Measurements from ENCODE around the gene BSPRY.
"Not testable (repeated sequence)": the region's sequence is repeated elsewhere in the genome, so short reads cannot be mapped to it uniquely, and the experiment has no call there.

The BSPRY gene

DNA sequence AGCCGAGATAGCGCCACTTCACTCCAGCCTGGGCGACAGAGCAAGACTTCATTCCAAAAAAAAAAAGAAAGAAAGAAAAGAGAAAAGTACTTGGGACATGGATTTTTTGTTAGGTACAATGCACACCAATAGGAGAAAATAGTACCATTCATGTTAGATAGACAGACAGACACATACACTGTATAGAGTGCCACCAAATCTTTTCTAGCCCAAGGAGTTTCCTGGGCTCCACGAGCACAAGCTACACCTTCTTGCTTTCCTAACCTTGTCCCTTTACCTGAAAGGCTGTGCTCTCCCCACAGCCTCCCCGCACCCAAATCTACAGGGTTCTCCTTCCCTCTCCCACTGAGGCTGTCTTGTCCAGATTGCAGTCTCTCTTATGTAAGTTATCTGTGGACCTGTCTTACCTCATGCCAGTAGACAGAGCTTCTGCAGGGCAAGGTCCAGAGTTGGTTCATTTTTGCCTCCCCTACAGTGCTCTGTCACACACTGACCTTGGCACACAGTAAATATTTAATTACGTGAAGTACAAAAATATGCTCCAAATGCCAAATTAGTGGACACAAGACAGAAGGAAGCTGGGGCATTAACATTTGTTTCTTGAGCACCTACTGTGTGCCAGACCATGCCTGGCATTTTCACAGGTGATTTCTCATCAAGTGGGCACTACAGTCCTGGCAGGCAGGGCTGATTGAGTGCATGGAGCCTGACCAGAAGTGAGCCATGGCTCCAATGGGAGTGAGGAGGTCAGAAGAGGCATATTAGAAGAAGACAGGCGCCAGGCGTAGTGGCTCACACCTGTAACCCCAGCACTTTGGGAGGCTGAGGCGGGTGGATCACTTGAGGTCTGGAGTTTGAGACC is 45.9 kb downstream of the BSPRY start:
- H3K4me3 ChIP-seq (ENCODE audit: low read length): no peak overlapping the region
- TF ChIP-seq, protein P1, sequence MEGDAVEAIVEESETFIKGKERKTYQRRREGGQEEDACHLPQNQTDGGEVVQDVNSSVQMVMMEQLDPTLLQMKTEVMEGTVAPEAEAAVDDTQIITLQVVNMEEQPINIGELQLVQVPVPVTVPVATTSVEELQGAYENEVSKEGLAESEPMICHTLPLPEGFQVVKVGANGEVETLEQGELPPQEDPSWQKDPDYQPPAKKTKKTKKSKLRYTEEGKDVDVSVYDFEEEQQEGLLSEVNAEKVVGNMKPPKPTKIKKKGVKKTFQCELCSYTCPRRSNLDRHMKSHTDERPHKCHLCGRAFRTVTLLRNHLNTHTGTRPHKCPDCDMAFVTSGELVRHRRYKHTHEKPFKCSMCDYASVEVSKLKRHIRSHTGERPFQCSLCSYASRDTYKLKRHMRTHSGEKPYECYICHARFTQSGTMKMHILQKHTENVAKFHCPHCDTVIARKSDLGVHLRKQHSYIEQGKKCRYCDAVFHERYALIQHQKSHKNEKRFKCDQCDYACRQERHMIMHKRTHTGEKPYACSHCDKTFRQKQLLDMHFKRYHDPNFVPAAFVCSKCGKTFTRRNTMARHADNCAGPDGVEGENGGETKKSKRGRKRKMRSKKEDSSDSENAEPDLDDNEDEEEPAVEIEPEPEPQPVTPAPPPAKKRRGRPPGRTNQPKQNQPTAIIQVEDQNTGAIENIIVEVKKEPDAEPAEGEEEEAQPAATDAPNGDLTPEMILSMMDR (conservative IDR thresholded peaks at IDR 0.05; ENCODE audit: low read depth, low read length): no peak

DNA sequence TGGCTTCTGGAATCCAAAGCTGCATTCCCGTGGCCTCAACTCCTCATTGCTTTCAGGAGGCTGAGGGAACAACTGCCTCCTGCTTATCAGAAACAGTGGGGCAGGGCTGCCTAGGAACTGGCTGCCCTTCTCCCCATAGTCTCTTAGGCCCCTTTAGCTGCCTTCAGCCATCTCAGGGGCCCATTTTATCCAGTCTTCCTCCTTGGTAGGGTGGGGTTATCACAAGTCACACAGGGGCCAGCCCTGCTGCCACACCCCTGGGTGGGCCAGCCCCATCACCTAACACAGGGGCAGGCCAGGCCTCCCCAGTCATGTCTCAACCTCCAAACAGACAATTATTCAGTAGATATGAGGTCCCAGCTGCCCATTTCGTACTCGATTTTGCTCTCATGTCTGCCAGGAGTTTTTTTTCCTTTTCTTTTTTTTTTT is 47.9 kb downstream of the BSPRY start:
- no peak for DNase-seq (ENCODE audit: low read depth)
- TF ChIP-seq, protein P1 (conservative IDR thresholded peaks at IDR 0.05; ENCODE audit: low read depth, low read length): no peak
- H3K4me3 ChIP-seq (ENCODE audit: low read length): no peak overlapping the region

More for the DNA sequence above, 45.9 kb downstream of the BSPRY start:
- no peak for DNase-seq (ENCODE audit: low read depth)

DNA sequence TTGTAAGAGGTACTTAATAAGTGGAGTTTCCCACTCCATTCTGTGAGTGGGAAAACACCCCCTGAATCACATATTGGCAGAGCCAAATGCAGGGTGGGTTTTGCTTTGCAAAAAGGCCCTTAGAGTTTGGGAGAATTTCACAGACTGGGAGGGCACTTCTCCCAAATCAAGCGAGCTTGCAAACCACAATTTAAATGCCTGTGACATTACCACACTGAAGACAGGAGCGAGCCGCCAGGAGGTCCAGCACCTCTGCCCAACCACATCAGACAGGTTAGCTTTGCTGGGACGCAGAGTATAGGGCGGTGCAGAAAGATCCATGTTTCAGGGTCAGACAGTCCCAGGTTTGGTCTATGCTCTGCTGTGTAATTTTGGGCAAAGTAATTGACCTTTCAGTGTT is 49.5 kb downstream of the BSPRY start:
- H3K4me3 ChIP-seq (ENCODE audit: low read length): no peak overlapping the region
- TF ChIP-seq, protein P1 (conservative IDR thresholded peaks at IDR 0.05; ENCODE audit: low read depth, low read length): no peak
- DNase-seq (ENCODE audit: low read depth): no peak

DNA sequence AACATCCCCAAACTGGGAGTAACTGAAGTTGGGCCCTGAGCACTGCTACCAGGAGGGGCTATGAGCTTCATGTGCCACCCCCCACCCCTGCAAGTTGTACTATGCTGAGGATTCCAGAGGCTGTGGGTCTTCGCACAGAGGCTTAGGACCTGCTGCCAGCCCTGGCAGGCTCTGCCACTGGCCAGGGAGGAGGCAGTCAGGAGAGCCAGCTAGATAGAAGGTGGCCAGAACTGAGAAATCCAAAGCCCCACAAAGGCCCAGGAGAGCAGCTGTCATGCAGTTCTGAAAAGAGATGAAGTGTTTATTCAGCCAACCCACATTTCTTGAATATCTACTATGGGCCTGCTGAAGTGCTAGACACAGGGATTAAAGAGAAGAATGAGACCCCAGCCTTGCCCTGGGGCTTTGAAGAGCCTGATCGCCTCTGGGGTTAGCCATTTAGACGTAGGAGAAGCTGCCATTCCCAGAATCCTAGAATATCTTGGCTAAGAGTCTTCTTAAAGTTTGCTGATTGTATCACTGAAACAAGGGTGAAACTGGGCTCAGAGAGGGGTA is 50.4 kb downstream of the BSPRY start:
- DNase-seq (ENCODE audit: low read depth): no peak
- no peak overlapping the region for H3K4me3 ChIP-seq (ENCODE audit: low read length)
- TF ChIP-seq, protein P1 (conservative IDR thresholded peaks at IDR 0.05; ENCODE audit: low read depth, low read length): no peak

DNA sequence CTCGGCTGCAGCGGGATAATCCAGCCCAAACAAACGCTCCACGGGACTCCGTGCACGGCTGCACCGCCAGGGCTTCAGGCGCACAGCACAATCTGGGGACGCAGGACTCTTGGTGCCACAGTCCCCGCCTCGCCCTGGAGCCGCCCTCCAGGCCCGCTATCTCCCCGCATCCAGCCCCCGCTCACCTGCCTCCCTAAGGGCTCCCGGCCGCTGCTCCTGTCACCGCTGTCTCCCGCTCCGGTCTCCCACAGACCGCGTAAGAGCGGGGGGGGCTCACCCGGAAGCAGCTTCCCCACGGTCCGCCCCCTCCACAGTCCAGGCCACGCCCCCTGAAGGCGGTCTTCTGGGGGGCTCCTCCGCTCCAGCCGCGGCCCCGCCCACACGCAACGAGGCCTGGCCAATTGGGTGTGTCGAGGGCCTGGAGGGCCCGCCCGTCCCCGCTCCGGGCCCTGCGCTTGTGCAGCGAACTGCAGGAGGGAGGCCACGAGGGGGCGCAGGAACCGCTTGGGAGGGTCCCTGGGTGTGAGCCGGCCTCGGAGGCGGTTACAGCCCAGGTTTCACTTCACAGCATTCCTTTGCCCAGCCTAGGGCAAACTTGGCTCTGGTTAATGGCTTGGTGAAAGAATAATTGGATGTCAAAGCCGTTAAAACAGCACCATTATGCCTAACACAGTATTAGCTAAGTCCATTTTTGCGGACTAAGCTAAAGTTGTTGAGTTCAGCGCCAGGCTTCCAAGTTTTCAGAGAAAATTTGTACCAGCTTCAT is 51.9 kb downstream of the BSPRY start, which contains the start of gene ALAD:
Gene ALAD (minus strand): TSS at position 258 of the 766 bp plus-strand sequence. CDS start 7,725 bp downstream, outside the sequence.
- TF ChIP-seq, protein P1 (conservative IDR thresholded peaks at IDR 0.05; ENCODE audit: low read depth, low read length): peak; percentile 85
- H3K4me3 ChIP-seq (ENCODE audit: low read length): peak within 1 kb of the TSS; percentile 90
- peak; percentile 93 for DNase-seq (ENCODE audit: low read depth)

DNA sequence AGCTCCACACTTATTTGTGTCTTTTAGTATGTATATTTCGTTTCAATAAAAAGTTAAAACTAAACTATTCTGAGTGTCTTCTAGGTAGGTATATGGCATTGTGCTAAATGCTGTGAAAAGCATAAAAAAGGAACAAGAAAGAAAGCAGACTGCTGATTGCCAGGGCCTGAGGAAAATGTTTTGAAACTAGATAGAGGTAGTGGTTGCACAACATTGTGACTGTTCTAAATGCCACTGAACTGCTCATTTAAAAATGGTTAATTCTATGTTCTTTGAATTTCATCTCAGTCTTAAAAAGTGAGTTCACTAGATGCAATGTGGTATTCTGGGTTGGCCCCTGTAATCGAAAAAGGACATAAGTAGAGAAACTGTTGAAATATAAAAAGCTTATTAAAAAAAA is 54.3 kb downstream of the BSPRY start:
- DNase-seq (ENCODE audit: low read depth): no peak
- H3K4me3 ChIP-seq (ENCODE audit: low read length): no peak overlapping the region
- TF ChIP-seq, protein P1 (conservative IDR thresholded peaks at IDR 0.05; ENCODE audit: low read depth, low read length): no peak

DNA sequence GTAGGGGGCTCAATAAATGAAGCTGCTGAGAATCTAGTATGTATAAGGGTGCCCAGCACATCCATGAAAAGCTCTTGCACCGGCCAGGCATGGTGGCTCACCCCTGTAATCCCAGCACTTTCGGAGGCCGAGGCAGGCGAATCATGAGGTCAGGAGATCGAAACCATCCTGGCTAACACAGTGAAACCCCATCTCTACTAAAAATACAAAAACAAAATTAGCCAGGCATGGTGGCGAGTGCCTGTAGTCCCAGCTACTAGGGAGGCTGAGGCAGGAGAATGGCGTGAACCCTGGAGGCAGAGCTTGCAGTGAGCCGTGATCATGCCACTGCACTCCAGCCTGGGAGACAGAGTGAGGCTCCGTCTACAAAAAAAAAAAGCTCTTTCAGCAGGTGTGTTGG is 57.0 kb downstream of the BSPRY start:
- H3K4me3 ChIP-seq (ENCODE audit: low read length); DNase-seq (ENCODE audit: low read depth): not testable (repeated sequence)

Data from retinal pigment epithelial cell (primary cell).